ENCODE results near the gene RPS6KA2.
A peak's percentile ranks its signal among the peaks of the same experiment; 100 is the strongest.

Gene RPS6KA2

DNA sequence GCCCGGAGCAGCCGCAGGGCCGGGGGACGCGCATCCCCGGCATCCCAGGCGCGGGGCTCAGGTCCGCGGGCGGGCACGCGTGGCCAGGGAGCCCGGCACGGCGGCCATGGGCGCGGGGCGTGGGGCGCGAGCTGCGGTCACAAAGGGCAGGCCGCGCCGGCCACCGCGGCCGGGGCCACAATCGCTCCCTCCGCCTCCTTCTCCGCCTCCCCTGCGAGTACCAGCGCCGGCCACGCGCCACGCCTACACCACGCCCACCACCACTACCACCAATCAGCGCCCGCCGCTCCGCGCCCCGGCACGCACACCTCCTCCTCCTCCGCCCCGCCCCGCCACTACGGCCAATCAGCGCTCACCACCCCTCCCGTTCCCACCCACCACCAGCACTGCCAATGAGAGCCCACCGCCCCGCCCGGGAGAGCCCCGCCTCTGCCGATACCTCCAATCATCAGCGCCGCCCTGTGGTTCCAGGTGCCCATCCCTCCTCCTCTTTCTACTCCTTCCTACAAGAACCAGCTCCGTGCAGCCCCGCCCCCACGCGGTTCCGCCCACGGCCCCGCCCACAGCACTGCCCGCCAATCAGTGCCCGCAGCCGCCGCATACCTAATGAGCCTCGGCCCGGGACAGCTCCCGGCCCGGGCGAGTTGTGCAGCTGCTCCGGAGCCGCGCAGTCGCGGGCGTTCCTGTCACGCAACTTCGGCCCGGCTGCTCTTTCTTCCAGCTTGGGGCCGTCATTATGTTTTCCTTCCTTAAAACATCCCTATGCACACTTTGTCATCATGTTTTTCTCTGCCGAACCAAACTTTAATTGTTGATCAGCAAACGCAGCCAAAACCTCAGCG is at the start of gene RPS6KA2:
Gene RPS6KA2, minus strand, starts transcription at position 219 of the 842 bp plus-strand sequence. CDS start 232 bp downstream, outside the sequence.
- H3K27ac Mint-ChIP-seq = peak within 1 kb of the TSS; percentile 78
- peaks cover 59% of the 10 kb centered on the region for H3K27me3 Mint-ChIP-seq (ENCODE audit: low read depth)
- H3K36me3 Mint-ChIP-seq (ENCODE audit: low read depth) = no peaks in the 10 kb centered on the region
- peaks cover 20% of the 10 kb centered on the region for H3K4me1 Mint-ChIP-seq (ENCODE audit: low read depth)
- no peaks in the 10 kb centered on the region for H3K9me3 Mint-ChIP-seq
- H3K4me3 Mint-ChIP-seq = peak within 1 kb of the TSS; percentile 89

DNA sequence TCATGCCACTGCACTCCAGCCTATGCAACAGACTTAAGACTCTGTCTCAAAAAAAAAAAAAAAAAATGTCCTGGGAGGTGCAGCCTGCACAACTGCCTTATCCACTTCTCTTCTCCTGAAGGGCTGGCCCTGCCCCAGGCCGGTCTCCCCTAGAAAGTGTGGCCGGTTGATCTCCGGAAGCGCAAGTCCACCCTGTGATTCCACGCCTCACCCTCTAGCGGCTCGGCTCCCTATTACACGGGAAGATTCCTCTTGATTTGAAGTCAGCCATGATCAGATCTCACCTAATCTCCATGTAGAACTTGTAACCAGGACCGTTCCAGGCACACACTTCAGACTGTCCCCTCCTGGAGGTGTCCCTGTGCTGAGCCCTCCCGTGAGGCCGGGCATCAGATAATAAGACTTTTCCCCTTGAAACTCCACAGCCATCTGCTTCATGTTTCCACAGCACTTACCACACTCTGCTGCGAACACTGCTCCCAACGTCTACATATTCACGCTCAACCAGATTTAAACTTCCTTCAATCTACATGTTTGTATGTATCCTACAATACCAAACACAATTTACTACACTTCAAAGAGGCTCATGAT is 49.3 kb upstream of the RPS6KA2 start:
- no peaks in the 10 kb centered on the region for H3K36me3 Mint-ChIP-seq (ENCODE audit: low read depth)
- H3K27me3 Mint-ChIP-seq (ENCODE audit: low read depth) = peaks cover 7% of the 10 kb centered on the region
- no peaks in the 10 kb centered on the region for H3K4me1 Mint-ChIP-seq (ENCODE audit: low read depth)
- no peaks in the 10 kb centered on the region for H3K9me3 Mint-ChIP-seq
- no peak overlapping the region for H3K27ac Mint-ChIP-seq
- H3K4me3 Mint-ChIP-seq = no peak overlapping the region

DNA sequence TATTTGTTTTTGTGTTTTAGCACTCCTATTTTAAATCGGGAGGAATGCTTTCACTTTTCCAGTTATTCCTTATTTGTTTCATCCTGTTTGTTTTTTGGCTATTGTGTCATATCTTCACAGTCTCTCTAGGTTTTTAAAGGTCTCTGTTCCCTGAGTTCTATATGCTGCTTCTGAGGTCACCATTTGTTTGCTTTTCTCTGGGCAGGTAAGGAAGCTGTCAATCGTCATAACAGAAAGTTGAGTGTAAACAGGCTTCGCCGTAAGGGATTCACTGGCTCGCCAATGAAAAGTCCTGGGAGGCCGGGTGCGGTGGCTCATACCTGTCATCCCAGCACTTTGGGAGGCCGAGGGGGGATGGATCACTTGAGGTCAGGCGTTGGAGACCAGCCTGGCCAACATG is 48.7 kb upstream of the RPS6KA2 start:
- H3K4me1 Mint-ChIP-seq (ENCODE audit: low read depth) = no peaks in the 10 kb centered on the region
- peaks cover 7% of the 10 kb centered on the region for H3K27me3 Mint-ChIP-seq (ENCODE audit: low read depth)
- no peak overlapping the region for H3K27ac Mint-ChIP-seq
- no peak overlapping the region for H3K4me3 Mint-ChIP-seq
- no peaks in the 10 kb centered on the region for H3K36me3 Mint-ChIP-seq (ENCODE audit: low read depth)
- no peaks in the 10 kb centered on the region for H3K9me3 Mint-ChIP-seq

DNA sequence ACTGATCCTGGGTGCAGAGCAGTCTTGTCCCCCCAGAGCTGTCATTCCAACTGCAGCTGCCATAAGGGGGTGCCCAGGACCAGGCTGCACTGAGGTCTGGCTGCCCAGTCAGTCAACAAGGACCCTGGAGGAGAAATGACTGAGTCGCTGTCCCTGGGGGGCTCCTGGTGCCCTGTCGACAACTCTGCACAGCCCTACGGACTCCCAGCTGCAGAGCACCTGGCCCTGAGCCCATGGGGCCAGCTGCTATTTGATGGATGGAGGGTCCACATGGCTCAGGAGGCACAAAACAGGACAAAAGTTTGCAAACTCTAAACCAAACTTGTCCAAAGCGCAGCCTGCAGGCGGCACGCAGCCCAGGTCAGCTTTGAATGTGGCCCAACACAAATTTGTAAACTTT is 46.3 kb upstream of the RPS6KA2 start:
- no peak overlapping the region for H3K4me3 Mint-ChIP-seq
- H3K4me1 Mint-ChIP-seq (ENCODE audit: low read depth) = no peaks in the 10 kb centered on the region
- H3K27me3 Mint-ChIP-seq (ENCODE audit: low read depth) = peaks cover 7% of the 10 kb centered on the region
- no peak overlapping the region for H3K27ac Mint-ChIP-seq
- no peaks in the 10 kb centered on the region for H3K9me3 Mint-ChIP-seq
- H3K36me3 Mint-ChIP-seq (ENCODE audit: low read depth) = no peaks in the 10 kb centered on the region

DNA sequence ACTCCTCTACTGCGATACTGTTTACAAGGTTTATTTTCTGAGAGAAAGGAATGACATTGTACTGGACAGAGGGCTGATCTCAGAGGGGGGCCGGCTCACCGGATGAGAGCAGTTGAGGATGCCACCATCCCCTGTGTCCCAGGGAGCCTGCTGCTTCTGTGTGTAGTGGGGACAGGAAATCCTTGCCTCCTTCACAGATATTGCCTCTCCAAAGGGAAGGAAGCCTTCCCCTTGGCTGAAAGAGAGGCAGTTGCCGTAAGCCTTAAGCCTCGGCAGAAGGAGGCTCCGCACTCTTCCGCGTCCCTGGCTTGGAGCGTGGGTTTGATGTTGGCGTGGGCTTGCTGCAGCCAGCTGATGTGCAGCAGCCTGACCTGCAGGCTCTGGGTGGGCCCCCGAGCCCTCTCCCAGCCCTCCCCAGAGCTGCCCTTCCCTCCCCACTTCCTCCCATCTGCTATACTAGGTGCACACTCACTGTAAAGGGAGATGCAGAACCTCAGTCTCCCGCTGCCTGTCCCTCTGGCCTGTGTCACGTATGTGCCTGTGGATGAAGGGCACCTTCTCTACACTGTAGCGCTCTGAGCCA is 45.7 kb upstream of the RPS6KA2 start:
- Mint-ChIP-seq H3K36me3 (ENCODE audit: low read depth) (no peaks in the 10 kb centered on the region), H3K27me3 (ENCODE audit: low read depth) (peaks cover 7% of the 10 kb centered on the region), H3K27ac (no peak overlapping the region), H3K9me3 (no peaks in the 10 kb centered on the region), H3K4me1 (ENCODE audit: low read depth) (no peaks in the 10 kb centered on the region), H3K4me3 (no peak overlapping the region)

DNA sequence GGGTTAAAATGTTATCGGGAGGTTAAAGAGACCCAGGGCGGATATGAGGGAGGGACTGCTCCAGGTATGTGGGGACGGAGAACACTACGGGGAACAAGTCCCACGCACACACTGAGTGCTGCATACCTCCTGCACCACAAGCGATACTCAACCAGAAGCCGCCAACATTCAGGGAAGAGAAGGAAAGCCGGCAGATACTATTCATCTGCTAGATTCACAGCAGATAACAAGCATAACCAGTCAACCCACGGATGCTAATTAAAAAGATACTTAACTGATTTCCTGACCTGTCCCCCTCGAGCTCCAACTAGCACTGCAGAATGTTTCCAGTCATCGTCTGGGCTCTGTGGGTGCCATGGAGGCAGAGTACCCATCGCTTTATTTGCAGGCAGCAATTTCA is 45.1 kb upstream of the RPS6KA2 start:
- no peaks in the 10 kb centered on the region for H3K9me3 Mint-ChIP-seq
- no peaks in the 10 kb centered on the region for H3K4me1 Mint-ChIP-seq (ENCODE audit: low read depth)
- H3K27ac Mint-ChIP-seq = no peak overlapping the region
- H3K36me3 Mint-ChIP-seq (ENCODE audit: low read depth) = no peaks in the 10 kb centered on the region
- H3K27me3 Mint-ChIP-seq (ENCODE audit: low read depth) = peaks cover 7% of the 10 kb centered on the region
- H3K4me3 Mint-ChIP-seq = no peak overlapping the region

DNA sequence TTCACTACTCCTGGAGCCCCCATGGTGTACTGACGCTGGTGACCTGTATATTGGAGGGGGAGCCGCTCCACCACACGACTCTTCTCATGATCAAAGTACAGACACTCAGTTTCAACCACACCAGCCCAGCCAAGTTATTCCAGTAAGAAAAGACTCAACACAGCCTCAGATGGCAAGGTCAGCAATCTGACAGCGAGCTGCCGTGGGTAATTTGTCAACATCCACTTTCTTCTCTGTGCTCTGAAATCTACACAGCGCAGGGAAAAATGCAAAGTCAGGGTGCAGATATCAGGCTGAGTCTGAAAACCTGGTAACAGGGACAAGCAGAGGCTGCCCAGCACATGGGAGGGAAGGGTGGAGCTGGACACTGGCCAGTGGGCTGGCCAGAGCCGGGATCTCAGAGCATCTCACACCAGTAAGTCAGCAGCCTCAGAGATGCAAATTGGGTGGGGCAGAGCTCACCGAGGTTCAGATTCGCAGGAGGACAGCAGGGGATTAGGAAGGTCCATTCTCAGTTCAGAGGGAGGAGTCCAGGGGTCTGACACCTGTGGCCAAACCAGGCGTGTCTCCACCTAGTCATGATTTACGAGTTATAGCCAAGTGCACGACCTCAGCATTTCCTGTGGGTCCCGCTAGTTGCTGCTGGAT is 44.5 kb upstream of the RPS6KA2 start:
- Mint-ChIP-seq H3K4me1 (ENCODE audit: low read depth) (no peaks in the 10 kb centered on the region), H3K36me3 (ENCODE audit: low read depth) (no peaks in the 10 kb centered on the region), H3K27me3 (ENCODE audit: low read depth) (peaks cover 7% of the 10 kb centered on the region), H3K9me3 (no peaks in the 10 kb centered on the region), H3K4me3 (no peak overlapping the region), H3K27ac (no peak overlapping the region)

DNA sequence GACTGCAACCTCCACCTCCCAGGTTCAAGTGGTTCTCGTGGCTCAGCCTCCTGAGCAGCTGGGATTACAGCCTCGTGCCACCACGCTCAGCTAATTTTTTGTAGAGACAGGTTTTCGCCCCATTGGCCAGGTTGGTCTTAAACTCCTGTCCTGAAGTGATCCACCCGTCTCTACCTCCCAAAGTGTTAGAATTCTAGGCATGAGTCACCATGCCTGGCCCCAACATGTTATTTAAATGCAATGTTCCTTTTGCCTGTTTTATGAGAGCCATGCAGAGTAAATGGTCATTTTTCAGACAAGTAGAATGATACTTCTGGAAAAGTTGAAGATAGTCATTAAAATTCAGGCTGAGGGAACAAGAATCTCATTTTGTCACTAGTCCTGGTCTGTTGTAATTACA is 43.8 kb upstream of the RPS6KA2 start:
- Mint-ChIP-seq H3K4me3 (no peak overlapping the region), H3K4me1 (ENCODE audit: low read depth) (no peaks in the 10 kb centered on the region), H3K36me3 (ENCODE audit: low read depth) (no peaks in the 10 kb centered on the region), H3K27ac (no peak overlapping the region), H3K27me3 (ENCODE audit: low read depth) (peaks cover 7% of the 10 kb centered on the region), H3K9me3 (no peaks in the 10 kb centered on the region)

DNA sequence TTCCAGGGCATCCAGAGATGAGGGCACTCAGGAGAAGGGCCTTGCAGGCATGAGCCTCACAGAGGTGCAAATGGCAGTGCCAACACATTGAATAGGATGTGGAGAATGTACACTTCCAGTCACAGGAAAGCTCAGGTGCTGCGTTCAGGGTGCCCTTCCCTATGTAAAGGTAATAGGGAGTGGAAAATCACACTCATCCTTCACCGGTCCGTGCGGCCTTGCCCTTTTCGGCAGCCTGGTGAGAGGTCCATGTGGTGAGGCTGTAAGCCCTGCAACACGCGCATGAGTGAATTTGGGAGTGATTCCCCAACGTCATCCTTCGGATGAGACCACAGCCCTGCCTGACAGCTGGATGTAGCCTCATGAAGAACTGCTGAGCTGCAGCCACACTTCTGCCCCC is 43.0 kb upstream of the RPS6KA2 start:
- no peak overlapping the region for H3K27ac Mint-ChIP-seq
- no peaks in the 10 kb centered on the region for H3K9me3 Mint-ChIP-seq
- H3K36me3 Mint-ChIP-seq (ENCODE audit: low read depth) = no peaks in the 10 kb centered on the region
- H3K4me1 Mint-ChIP-seq (ENCODE audit: low read depth) = no peaks in the 10 kb centered on the region
- H3K27me3 Mint-ChIP-seq (ENCODE audit: low read depth) = peaks cover 7% of the 10 kb centered on the region
- H3K4me3 Mint-ChIP-seq = no peak overlapping the region

DNA sequence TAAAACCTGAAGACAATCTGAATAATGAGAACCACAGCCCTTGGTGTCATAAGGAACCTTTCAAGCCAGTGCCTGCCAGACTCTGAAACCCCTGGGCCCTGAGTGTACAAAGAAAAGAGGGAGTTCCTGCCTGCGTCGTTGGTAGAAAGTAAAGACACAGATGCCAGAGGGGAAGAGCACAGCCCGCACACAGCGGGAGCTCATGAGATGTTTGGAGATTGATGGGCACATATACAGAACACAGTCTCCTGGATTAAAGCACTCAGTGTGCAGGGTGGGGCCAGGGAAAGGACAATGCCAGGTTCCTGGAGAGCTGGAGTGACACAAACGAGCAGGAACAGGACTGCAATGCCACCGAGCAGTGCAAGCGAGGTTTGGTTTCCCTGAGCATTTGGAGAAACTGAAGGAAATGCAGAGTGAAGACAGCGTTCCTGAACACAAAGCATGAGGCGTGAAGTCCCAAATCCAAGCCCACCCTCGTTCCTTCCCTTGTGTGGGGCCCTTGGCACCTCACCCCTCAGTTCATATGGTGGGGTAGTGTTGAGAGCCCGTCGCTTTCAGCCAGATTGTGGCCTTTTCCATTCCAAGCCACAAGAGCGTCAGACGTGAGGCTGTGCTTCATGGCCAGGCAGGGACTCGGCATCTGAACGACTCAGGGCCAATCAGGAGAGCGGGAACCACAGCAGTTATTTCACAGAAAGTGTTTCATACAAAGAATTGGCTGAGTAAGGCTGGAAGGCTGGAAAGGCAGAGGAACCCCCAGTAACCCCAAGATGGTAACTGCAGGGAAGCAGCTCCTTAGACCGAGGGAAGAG is 41.0 kb upstream of the RPS6KA2 start:
- Mint-ChIP-seq H3K9me3 (no peaks in the 10 kb centered on the region), H3K27me3 (ENCODE audit: low read depth) (peaks cover 10% of the 10 kb centered on the region), H3K27ac (no peak overlapping the region), H3K36me3 (ENCODE audit: low read depth) (no peaks in the 10 kb centered on the region), H3K4me3 (no peak overlapping the region), H3K4me1 (ENCODE audit: low read depth) (peaks cover 2% of the 10 kb centered on the region)

DNA sequence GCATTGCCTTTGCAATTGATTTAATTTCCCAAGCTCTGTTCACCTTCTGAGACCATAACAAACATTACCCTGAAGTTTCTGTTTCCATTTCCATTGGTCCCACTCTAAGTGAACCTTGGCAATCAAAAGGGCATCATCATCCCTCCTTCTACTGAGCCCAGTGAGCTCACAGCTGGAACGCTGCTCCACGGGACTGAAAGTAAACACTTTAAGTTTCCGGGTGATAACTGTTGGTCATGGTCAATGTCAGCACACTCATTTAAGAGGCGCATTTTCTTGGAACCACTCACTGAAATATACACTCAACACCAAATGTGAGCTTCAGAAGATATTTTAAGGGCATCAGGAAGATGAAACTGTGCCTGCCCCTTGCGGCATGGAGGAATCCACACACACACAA is 37.1 kb upstream of the RPS6KA2 start:
- Mint-ChIP-seq H3K4me1 (ENCODE audit: low read depth) (peaks cover 2% of the 10 kb centered on the region), H3K27me3 (ENCODE audit: low read depth) (peaks cover 10% of the 10 kb centered on the region), H3K4me3 (no peak overlapping the region), H3K27ac (no peak overlapping the region), H3K36me3 (ENCODE audit: low read depth) (no peaks in the 10 kb centered on the region), H3K9me3 (no peaks in the 10 kb centered on the region)

DNA sequence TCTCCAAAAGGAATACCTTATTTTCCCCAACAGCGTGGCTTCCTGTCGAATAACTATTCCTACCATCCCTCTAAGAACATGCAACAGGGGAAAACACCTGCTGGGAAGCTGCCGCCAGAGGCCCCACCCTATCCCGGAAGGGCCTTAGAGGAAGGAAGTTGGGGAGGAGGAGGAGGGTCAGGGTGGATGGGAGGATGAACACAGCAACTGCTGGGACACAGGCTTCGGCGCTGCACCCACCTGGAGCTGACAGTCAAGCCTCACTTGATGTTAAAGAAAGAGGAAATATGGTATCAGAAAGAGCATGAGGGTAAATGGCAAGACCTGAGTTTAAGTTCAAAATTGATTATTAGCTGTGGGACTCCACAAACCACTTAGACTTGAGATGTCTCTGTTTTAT is 36.5 kb upstream of the RPS6KA2 start:
- no peak overlapping the region for H3K4me3 Mint-ChIP-seq
- no peak overlapping the region for H3K27ac Mint-ChIP-seq
- no peaks in the 10 kb centered on the region for H3K9me3 Mint-ChIP-seq
- H3K27me3 Mint-ChIP-seq (ENCODE audit: low read depth) = peaks cover 10% of the 10 kb centered on the region
- H3K4me1 Mint-ChIP-seq (ENCODE audit: low read depth) = peaks cover 2% of the 10 kb centered on the region
- no peaks in the 10 kb centered on the region for H3K36me3 Mint-ChIP-seq (ENCODE audit: low read depth)

DNA sequence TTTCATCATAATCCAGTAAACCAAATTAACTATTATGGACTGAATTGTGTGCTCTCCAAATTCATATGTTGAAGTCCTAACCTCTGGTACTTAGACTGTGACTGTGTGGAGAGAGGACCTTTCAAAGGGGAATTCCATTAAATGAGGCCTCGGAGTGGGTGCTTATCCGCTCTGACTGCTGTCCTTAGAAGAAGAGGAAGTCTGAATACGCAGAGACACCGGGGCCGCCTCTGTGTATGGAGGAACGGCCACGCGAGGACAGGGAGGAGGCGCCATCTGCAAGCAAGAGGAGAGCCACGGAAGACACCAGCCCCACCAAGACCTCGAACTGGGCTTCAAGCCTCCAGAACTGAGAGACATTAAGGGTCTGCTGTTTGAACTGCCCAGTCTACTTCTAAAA is 35.6 kb upstream of the RPS6KA2 start:
- Mint-ChIP-seq H3K27me3 (ENCODE audit: low read depth) (peaks cover 14% of the 10 kb centered on the region), H3K4me3 (no peak overlapping the region), H3K9me3 (no peaks in the 10 kb centered on the region), H3K27ac (no peak overlapping the region), H3K4me1 (ENCODE audit: low read depth) (peaks cover 2% of the 10 kb centered on the region), H3K36me3 (ENCODE audit: low read depth) (no peaks in the 10 kb centered on the region)
